Measurements from ENCODE around the gene YTHDF1.

Gene YTHDF1

GRCh38 chr20:63186084-63186483 lies 29.8 kb downstream of the YTHDF1 start:
- TF ChIP-seq CTCF (conservative IDR thresholded peaks at IDR 0.05; ENCODE audit: low read depth, low read length), result no peak
- Histone ChIP-seq H3K4me3 (IDR thresholded peaks at IDR 0.05; ENCODE audit: insufficient read depth, low read depth, low read length) (no peak overlapping the region), H3K36me3 (ENCODE audit: insufficient read depth) (no peaks in the 10 kb centered on the region), H2AFZ (ENCODE audit: low read depth) (no peak overlapping the region), H3K4me1 (ENCODE audit: low read depth, poor library complexity, severe bottlenecking) (no peaks in the 10 kb centered on the region), H3K27me3 (ENCODE audit: insufficient read depth, low read depth) (peaks cover 34% of the 10 kb centered on the region), H3K4me2 (no peak overlapping the region), H4K20me1 (ENCODE audit: insufficient read depth) (no peaks in the 10 kb centered on the region), H3K79me2 (ENCODE audit: insufficient read depth, low read depth) (no peaks in the 10 kb centered on the region), H3K9ac (no peak overlapping the region), H3K27ac (no peak overlapping the region)

GRCh38 chr20:63185215-63185796 lies 30.6 kb downstream of the YTHDF1 start:
- Histone ChIP-seq H4K20me1 (ENCODE audit: insufficient read depth) (no peaks in the 10 kb centered on the region), H3K36me3 (ENCODE audit: insufficient read depth) (no peaks in the 10 kb centered on the region), H3K9ac (no peak overlapping the region), H3K4me1 (ENCODE audit: low read depth, poor library complexity, severe bottlenecking) (no peaks in the 10 kb centered on the region), H3K4me2 (no peak overlapping the region), H2AFZ (ENCODE audit: low read depth) (no peak overlapping the region), H3K79me2 (ENCODE audit: insufficient read depth, low read depth) (no peaks in the 10 kb centered on the region), H3K4me3 (IDR thresholded peaks at IDR 0.05; ENCODE audit: insufficient read depth, low read depth, low read length) (no peak overlapping the region), H3K27ac (no peak overlapping the region), H3K27me3 (ENCODE audit: insufficient read depth, low read depth) (peaks cover 42% of the 10 kb centered on the region)
- no peak for TF ChIP-seq CTCF (conservative IDR thresholded peaks at IDR 0.05; ENCODE audit: low read depth, low read length)

GRCh38 chr20:63183422-63184146 lies 32.3 kb downstream of the YTHDF1 start:
- Histone ChIP-seq H3K27ac (no peak overlapping the region), H3K4me3 (IDR thresholded peaks at IDR 0.05; ENCODE audit: insufficient read depth, low read depth, low read length) (no peak overlapping the region), H2AFZ (ENCODE audit: low read depth) (no peak overlapping the region), H3K36me3 (ENCODE audit: insufficient read depth) (no peaks in the 10 kb centered on the region), H3K27me3 (ENCODE audit: insufficient read depth, low read depth) (peaks cover 53% of the 10 kb centered on the region), H3K9ac (no peak overlapping the region), H4K20me1 (ENCODE audit: insufficient read depth) (no peaks in the 10 kb centered on the region), H3K4me2 (no peak overlapping the region), H3K79me2 (ENCODE audit: insufficient read depth, low read depth) (no peaks in the 10 kb centered on the region), H3K4me1 (ENCODE audit: low read depth, poor library complexity, severe bottlenecking) (no peaks in the 10 kb centered on the region)
- TF ChIP-seq CTCF (conservative IDR thresholded peaks at IDR 0.05; ENCODE audit: low read depth, low read length), result peak; percentile 79

- Histone ChIP-seq H3K27ac (no peak overlapping the region), H3K36me3 (ENCODE audit: insufficient read depth) (no peaks in the 10 kb centered on the region), H3K9ac (no peak overlapping the region), H3K79me2 (ENCODE audit: insufficient read depth, low read depth) (no peaks in the 10 kb centered on the region), H3K27me3 (ENCODE audit: insufficient read depth, low read depth) (peaks cover 50% of the 10 kb centered on the region), H3K4me3 (IDR thresholded peaks at IDR 0.05; ENCODE audit: insufficient read depth, low read depth, low read length) (no peak overlapping the region), H3K4me1 (ENCODE audit: low read depth, poor library complexity, severe bottlenecking) (no peaks in the 10 kb centered on the region), H3K4me2 (no peak overlapping the region), H4K20me1 (ENCODE audit: insufficient read depth) (no peaks in the 10 kb centered on the region), H2AFZ (ENCODE audit: low read depth) (no peak overlapping the region)
- TF ChIP-seq CTCF (conservative IDR thresholded peaks at IDR 0.05; ENCODE audit: low read depth, low read length), result no peak
Measured at GRCh38 chr20:63182946-63183415, 33.0 kb downstream of the YTHDF1 start.
